GM12878 (cell line): Measurements from ENCODE around the gene PCDHGB1. TPM values are rescaled to one million over a fixed set of nuclear protein-coding genes. Genes with fewer than 3 reads are reported as not detected.

Experiments
- ATAC-seq: fragments of 200-7000 bp; cut with Tn5 transposase; 3 replicates; pipeline ENCODE4 v1.9.1; 2020; ENCODE audit warnings: mild to moderate bottlenecking, moderate library complexity
- BruUV-seq: library from RNA; stranded (reverse); fragments of 400-500 nt; replicated peaks from 2 replicates; lab custom pipeline; 2021; lab: Mats Ljungman, UMichigan
- CTCF ChIA-PET: fragments of 300-600 bp; sonication (Branson Sonifier 250); formaldehyde crosslinking; extraction: SDS; loops from one replicate; lab custom pipeline; 2021; ENCODE audit warnings: inconsistent platforms; lab: Yijun Ruan, JAX
- POLR2A ChIA-PET: fragments of 350-600 bp; formaldehyde crosslinking; extraction: SDS; loops from one replicate; lab custom pipeline; 2021; ENCODE audit warnings: inconsistent platforms; lab: Charles Lee
- RAD21 ChIA-PET: fragments of 300-600 bp; sonication (Branson Sonifier 250); formaldehyde crosslinking; loops from one replicate; lab custom pipeline; 2023; ENCODE audit warnings: antibody characterized with exemption; ENCODE audit not compliant: unreplicated experiment; lab: Charles Lee
- SMC1A ChIA-PET: fragments of 300-600 bp; sonication (Branson Sonifier 250); formaldehyde crosslinking; loops from one replicate; lab custom pipeline; 2023; ENCODE audit not compliant: unreplicated experiment, uncharacterized antibody; lab: Charles Lee
- DNase-seq: peaks from one replicate; pipeline ENCODE4 v3.0.0-alpha.2; 2011; ENCODE audit warnings: low read depth, low spot score
- FAIRE-seq: peaks from 3 replicates; lab custom pipeline; 2011; peaks lifted over from hg19 to GRCh38; lab: Jason Lieb, UNC
- H2AFZ ChIP-seq: 2 replicates; pipeline ENCODE4 v1.6.0; 2011; ENCODE audit warnings: low read depth, low read length, control low read depth; ENCODE audit not compliant: control insufficient read depth
- H3K27ac ChIP-seq: 2 replicates; pipeline ENCODE4 v1.5.1; 2011; ENCODE audit warnings: control low read depth; ENCODE audit not compliant: control insufficient read depth, insufficient read depth
- H3K27me3 ChIP-seq, 2 experiments: replicated peaks in 1 of 2; 2 replicates each; pipeline versions ENCODE4 v1.6.0 to v1.6.1; 2011; ENCODE audit warnings: low read length in 1 of 2; ENCODE audit not compliant: control insufficient read depth in 2 of 2, insufficient read depth in 2 of 2
- H3K36me3 ChIP-seq, 2 experiments: 2 replicates each; pipeline ENCODE4 v1.5.1; 2011; ENCODE audit warnings: low read length in 1 of 2; ENCODE audit not compliant: control insufficient read depth in 2 of 2, insufficient read depth in 2 of 2
- H3K4me1 ChIP-seq: 2 replicates; pipeline ENCODE4 v1.6.1; 2011; ENCODE audit warnings: mild to moderate bottlenecking, low read length, moderate library complexity, mixed read lengths; ENCODE audit not compliant: control insufficient read depth, insufficient read depth
- H3K4me2 ChIP-seq: 2 replicates; pipeline ENCODE4 v1.6.0; 2011; ENCODE audit warnings: control low read depth; ENCODE audit not compliant: control insufficient read depth, insufficient read depth
- H3K4me3 ChIP-seq: fragments of 200-600 bp; sonication (generic); 2 replicates; pipeline ENCODE4 v1.5.1; 2016
- H3K79me2 ChIP-seq: 2 replicates; pipeline ENCODE4 v1.6.0; 2011; ENCODE audit warnings: low read length; ENCODE audit not compliant: control insufficient read depth, insufficient read depth
- H3K9ac ChIP-seq: 2 replicates; pipeline ENCODE4 v1.8.0; 2011; ENCODE audit warnings: low read length, control low read depth, mixed read lengths; ENCODE audit not compliant: control insufficient read depth, insufficient read depth
- H3K9me3 ChIP-seq: replicated peaks from 3 replicates; pipeline ENCODE4 v1.5.1; 2011; ENCODE audit warnings: mild to moderate bottlenecking, low read length; ENCODE audit not compliant: control insufficient read depth, insufficient read depth
- H4K20me1 ChIP-seq: 2 replicates; pipeline ENCODE4 v1.6.0; 2011; ENCODE audit not compliant: control insufficient read depth, insufficient read depth
- KAT2A ChIP-seq: conservative IDR thresholded peaks from 2 replicates; pipeline ENCODE4 v1.6.1; 2011; ENCODE audit warnings: low read depth, low read length; ENCODE audit not compliant: control insufficient read depth
- MEF2B ChIP-seq: fragments of 450-650 bp; IDR thresholded peaks from 2 replicates; pipeline ENCODE4 v1.6.1; 2018; ENCODE audit warnings: mild to moderate bottlenecking, moderate library complexity; ENCODE audit not compliant: partially characterized antibody, poor library complexity, severe bottlenecking
- NBN ChIP-seq: fragments of 450-650 bp; IDR thresholded peaks from 2 replicates; pipeline ENCODE4 v1.6.1; 2016
- RAD21 ChIP-seq: IDR thresholded peaks from 2 replicates; pipeline ENCODE4 v1.6.1; 2011; ENCODE audit warnings: mild to moderate bottlenecking, low read depth, low read length, moderate library complexity; ENCODE audit not compliant: insufficient read depth
- RAD51 ChIP-seq: fragments of 450-650 bp; IDR thresholded peaks from 2 replicates; pipeline ENCODE4 v1.6.1; 2016; ENCODE audit warnings: moderate library complexity, mild to moderate bottlenecking, inconsistent platforms
- SREBF1 ChIP-seq: IDR thresholded peaks from 2 replicates; pipeline ENCODE4 v1.6.1; 2012; ENCODE audit warnings: mild to moderate bottlenecking, low read length
- STAT1 ChIP-seq: fragments of 450-650 bp; conservative IDR thresholded peaks from 2 replicates; pipeline ENCODE4 v1.6.1; 2014; ENCODE audit warnings: antibody characterized with exemption, mild to moderate bottlenecking
- YY1 ChIP-seq: IDR thresholded peaks from 2 replicates; pipeline ENCODE4 v1.6.1; 2011; ENCODE audit warnings: low read depth, mild to moderate bottlenecking, low read length
- WGBS: methylation state at CpG from one replicate; pipeline ENCODE4 v1.1.6; 2016; ENCODE audit warnings: low lambda C conversion rate; ENCODE audit not compliant: insufficient replicate concordance, insufficient coverage; ENCODE audit errors: missing lambda C conversion rate; 5-methylcytosine and 5-hydroxymethylcytosine counted together
- in situ Hi-C: fragments of 300-500 bp; cut with MboI; formaldehyde crosslinking; loops from 9 replicates; pipeline ENCODE4 v1.14.3; 2018; ENCODE audit warnings: mixed read lengths
- intact Hi-C: fragments of 100-400 bp; cut with micrococcal nuclease; formaldehyde crosslinking; loops from one replicate; pipeline ENCODE4 v1.14.2; 2022; ENCODE audit not compliant: unreplicated experiment
- polyA plus RNA-seq, 11 experiments: library from polyadenylated mRNA; depleted of rRNA in 4 of 11; unstranded in 6 of 11; stranded (reverse) in 5 of 11; fragments of >200 nt; fragmentation: Nextera tagmentation in 4 of 11; fragmentation: Illumina TruSeq in 1 of 11; extraction: Ambion mirVana in 4 of 11; extraction: Trizol in 1 of 11; gene quantifications; 1 replicate in 1 of 11; 2 replicates in 10 of 11; pipeline versions ENCODE4 v1.2.1 to v1.2.3, GENCODE V29; 2011 to 2016; ENCODE audit warnings: inconsistent platforms in 2 of 11, missing spikeins in 2 of 11, low read depth in 1 of 11
- total RNA-seq, 4 experiments: library from RNA; depleted of rRNA in 3 of 4; stranded (reverse); fragments of >200 nt in 3 of 4; fragmentation: Illumina TruSeq in 1 of 4; extraction: Trizol in 1 of 4; gene quantifications; 2 replicates each; pipeline versions ENCODE4 v1.2.1 to v1.2.3, GENCODE V29; 2013 to 2021
- TF ChIP-seq, protein P1 (sequence below): fragments of 450-650 bp; IDR thresholded peaks from 2 replicates; pipeline ENCODE4 v1.6.1; 2017; ENCODE audit warnings: borderline replicate concordance
- TF ChIP-seq, protein P2 (sequence below), 3 experiments: IDR thresholded peaks in 2 of 3; conservative IDR thresholded peaks in 1 of 3; 2 replicates each; pipeline ENCODE4 v1.5.1; 2011; ENCODE audit warnings: low read depth in 3 of 3, low read length in 3 of 3, mild to moderate bottlenecking in 3 of 3, control low read depth in 2 of 3, moderate library complexity in 2 of 3, inconsistent platforms in 1 of 3, mixed read lengths in 1 of 3; ENCODE audit not compliant: control insufficient read depth in 2 of 3, insufficient read depth in 1 of 3; ENCODE audit errors: extremely low read depth in 1 of 3

PCDHGB1 gene
- total and polyA plus RNA-seq, 10 of the 15 experiments (the other 5 are each of a cell fraction or from before 2014, with no cell fraction given): 0.04 to 0.40 (median 0.08) TPM; not detected in 2

DNA sequence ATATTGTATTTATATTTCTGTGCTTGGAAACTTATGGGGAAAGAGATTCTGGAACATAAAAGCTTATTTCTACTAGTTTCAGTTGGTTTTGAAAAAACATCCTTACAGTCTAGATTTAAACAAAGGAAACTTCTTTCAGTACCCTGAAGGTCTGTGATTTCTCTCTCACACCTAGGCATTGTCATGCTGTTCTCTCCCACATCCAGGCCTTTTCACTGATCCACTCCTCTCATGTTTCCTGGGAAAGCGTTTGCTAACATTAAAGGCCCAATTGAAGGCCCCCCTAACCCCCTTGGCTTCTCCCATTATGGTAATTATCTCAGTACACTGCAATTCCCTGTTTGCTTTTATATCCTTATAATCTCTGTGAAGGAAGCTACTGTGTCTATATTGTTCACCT, 7.1 kb upstream of the PCDHGB1 start:
- TF ChIP-seq, protein P1, sequence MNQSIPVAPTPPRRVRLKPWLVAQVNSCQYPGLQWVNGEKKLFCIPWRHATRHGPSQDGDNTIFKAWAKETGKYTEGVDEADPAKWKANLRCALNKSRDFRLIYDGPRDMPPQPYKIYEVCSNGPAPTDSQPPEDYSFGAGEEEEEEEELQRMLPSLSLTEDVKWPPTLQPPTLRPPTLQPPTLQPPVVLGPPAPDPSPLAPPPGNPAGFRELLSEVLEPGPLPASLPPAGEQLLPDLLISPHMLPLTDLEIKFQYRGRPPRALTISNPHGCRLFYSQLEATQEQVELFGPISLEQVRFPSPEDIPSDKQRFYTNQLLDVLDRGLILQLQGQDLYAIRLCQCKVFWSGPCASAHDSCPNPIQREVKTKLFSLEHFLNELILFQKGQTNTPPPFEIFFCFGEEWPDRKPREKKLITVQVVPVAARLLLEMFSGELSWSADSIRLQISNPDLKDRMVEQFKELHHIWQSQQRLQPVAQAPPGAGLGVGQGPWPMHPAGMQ: no peak
- Histone ChIP-seq H3K79me2 (no peaks in the 10 kb centered on the region), H3K4me2 (no peak overlapping the region), H3K27me3 (no peaks in the 10 kb centered on the region), H3K36me3 (no peaks in the 10 kb centered on the region), H3K4me1 (no peaks in the 10 kb centered on the region), H3K9me3 (peaks cover 2% of the 10 kb centered on the region; the same call in 2 of the 3 replicates), H3K4me3 (no peak overlapping the region), H2AFZ (no peak overlapping the region), H3K27ac (no peak overlapping the region), H3K9ac (no peak overlapping the region), H4K20me1 (no peaks in the 10 kb centered on the region)
- ATAC-seq (no peak), DNase-seq (no peak), FAIRE-seq (no peak)
- RAD21 ChIA-PET: no interaction called here
- SMC1A ChIA-PET: no interaction called here
- intact Hi-C loops: no loop called here
- no TSS peak for BruUV-seq
- POLR2A ChIA-PET: interaction anchor here (0.5 kb wide), 1 partner anchor 619 kb away, joined by 4 read pairs; no protein-coding TSS in a partner anchor
- in situ Hi-C loops: no loop called here
- 0% methylated on average over 1 of the region's 1 CpG for WGBS
- CTCF ChIA-PET: interaction anchor here (0.7 to 1.6 kb wide), 2 partner anchors 22 to 205 kb away, joined by 3 to 5 read pairs; partner anchors contain the start of gene TAF7

DNA sequence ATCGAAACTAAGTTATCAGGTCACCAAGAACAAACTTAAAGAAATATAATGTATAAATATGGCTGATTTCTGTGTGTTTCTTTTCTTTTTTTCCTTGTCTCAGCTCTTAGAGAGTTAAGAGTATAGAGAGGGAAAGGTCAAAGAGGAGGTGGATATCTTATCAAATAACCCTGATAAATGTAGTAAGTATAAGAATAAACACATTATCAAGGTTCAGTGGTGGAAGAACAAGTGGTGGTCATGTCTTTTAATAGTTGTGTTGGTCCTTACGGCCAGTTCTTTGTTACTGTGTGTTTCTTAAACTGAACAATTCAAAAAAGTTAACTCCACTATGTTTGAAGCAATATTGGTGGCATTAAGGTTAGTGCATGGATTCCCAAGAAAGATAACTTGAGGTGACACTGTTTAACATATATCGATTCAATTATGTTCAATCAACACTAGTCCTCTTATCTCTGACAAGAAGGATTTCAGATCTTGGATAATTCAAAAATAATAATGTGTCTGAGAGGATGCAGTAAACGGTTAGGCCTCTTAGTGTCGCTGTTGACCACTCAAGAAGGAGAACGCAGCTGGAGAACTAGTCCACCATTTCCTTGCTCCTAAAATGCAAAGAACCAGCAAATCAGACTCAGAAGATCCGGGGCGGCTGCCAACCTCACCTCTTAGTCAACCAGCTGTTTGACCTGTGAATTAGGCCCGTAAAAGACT, 6.5 kb upstream of the PCDHGB1 start, which contains the start of gene PCDHGA3:
TSS of gene PCDHGA3 (plus strand) at position 588 of the 711 bp plus-strand sequence. CDS start 205 bp downstream, outside the sequence.
- Histone ChIP-seq H3K4me1 (no peaks in the 10 kb centered on the region), H3K4me3 (0 out of 2 replicates have a peak within 1 kb of the TSS, but pooled peaks have one; percentile 11), H3K36me3 (no peaks in the 10 kb centered on the region), H4K20me1 (no peaks in the 10 kb centered on the region), H3K4me2 (no peak within 1 kb of the TSS), H3K9ac (no peak within 1 kb of the TSS), H3K27ac (no peak within 1 kb of the TSS), H3K9me3 (peaks cover 2% of the 10 kb centered on the region; the same call in 2 of the 3 replicates), H2AFZ (no peak within 1 kb of the TSS), H3K79me2 (no peaks in the 10 kb centered on the region), H3K27me3 (no peaks in the 10 kb centered on the region)
- POLR2A ChIA-PET: interaction anchor here (0.6 kb wide), 1 partner anchor 444 kb away, joined by 4 read pairs; no protein-coding TSS in a partner anchor
- in situ Hi-C loops (no loop called here), intact Hi-C loops (no loop called here)
- DNase-seq: no peak
- CTCF ChIA-PET: interaction anchor here (0.7 to 1.6 kb wide), 3 partner anchors 23 to 221 kb away, joined by 3 to 5 read pairs (median 5); partner anchors contain the start of gene TAF7
- SMC1A ChIA-PET: interaction anchor here (1.1 kb wide), 1 partner anchor 15 kb away, joined by 3 read pairs; no protein-coding TSS in a partner anchor
- no peak for FAIRE-seq
- RAD21 ChIA-PET: interaction anchor here (1.1 kb wide), 1 partner anchor 220 kb away, joined by 3 read pairs; no protein-coding TSS in a partner anchor
- WGBS: 23% methylated on average over 9 of the region's 9 CpGs
- no TSS peak for BruUV-seq
- ATAC-seq: no peak
- TF ChIP-seq KAT2A (no peak), RAD51 (no peak), SREBF1 (no peak), MEF2B (no peak), YY1 (peak; percentile 48; the same call in 1 of the 2 replicates), NBN (no peak), RAD21 (peak; percentile 33; the same call in 1 of the 2 replicates), STAT1 (no peak)
- TF ChIP-seq, protein P2, sequence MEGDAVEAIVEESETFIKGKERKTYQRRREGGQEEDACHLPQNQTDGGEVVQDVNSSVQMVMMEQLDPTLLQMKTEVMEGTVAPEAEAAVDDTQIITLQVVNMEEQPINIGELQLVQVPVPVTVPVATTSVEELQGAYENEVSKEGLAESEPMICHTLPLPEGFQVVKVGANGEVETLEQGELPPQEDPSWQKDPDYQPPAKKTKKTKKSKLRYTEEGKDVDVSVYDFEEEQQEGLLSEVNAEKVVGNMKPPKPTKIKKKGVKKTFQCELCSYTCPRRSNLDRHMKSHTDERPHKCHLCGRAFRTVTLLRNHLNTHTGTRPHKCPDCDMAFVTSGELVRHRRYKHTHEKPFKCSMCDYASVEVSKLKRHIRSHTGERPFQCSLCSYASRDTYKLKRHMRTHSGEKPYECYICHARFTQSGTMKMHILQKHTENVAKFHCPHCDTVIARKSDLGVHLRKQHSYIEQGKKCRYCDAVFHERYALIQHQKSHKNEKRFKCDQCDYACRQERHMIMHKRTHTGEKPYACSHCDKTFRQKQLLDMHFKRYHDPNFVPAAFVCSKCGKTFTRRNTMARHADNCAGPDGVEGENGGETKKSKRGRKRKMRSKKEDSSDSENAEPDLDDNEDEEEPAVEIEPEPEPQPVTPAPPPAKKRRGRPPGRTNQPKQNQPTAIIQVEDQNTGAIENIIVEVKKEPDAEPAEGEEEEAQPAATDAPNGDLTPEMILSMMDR (IDR thresholded peaks at IDR 0.05 in 2 of 3, conservative IDR thresholded peaks at IDR 0.05 in 1 of 3; ENCODE audit: control insufficient read depth in 2 of 3, extremely low read depth in 1 of 3, insufficient read depth in 1 of 3, low read depth in 3 of 3, low read length in 3 of 3): peak in 2 of 3 experiments; percentile 10 to 16; a peak in 2 of 6 replicates
